ENCODE data around the gene C12orf56. TPM values are rescaled to one million over a fixed set of nuclear protein-coding genes. Genes with fewer than 3 reads are reported as not detected.
"Not testable (repeated sequence)": the region's sequence is repeated elsewhere in the genome, so short reads cannot be mapped to it uniquely, and the experiment has no call there.

The C12orf56 gene
- total RNA-seq, 1 donor from 2014 or later: not detected

- DNase-seq (ENCODE audit: low spot score): no peak
- ATAC-seq: no peak
These were observed 1.4 kb downstream of the C12orf56 start for GRCh38 chr12:64389154-64389553.

- ATAC-seq (no peak), DNase-seq (ENCODE audit: low spot score) (no peak)
These were observed 3.3 kb downstream of the C12orf56 start for GRCh38 chr12:64387197-64387816.

- DNase-seq (ENCODE audit: low spot score): no peak
- ATAC-seq: no peak
These were observed 5.1 kb downstream of the C12orf56 start for GRCh38 chr12:64385468-64385867.

- no peak for DNase-seq (ENCODE audit: low spot score)
- no peak for ATAC-seq
These were observed 5.5 kb downstream of the C12orf56 start for GRCh38 chr12:64385019-64385418.

- DNase-seq (ENCODE audit: low spot score): no peak
- ATAC-seq: no peak
These were observed 6.9 kb downstream of the C12orf56 start for GRCh38 chr12:64383675-64384074.

- DNase-seq (ENCODE audit: low spot score) (no peak), ATAC-seq (no peak)
These were observed 27.7 kb downstream of the C12orf56 start for GRCh38 chr12:64362721-64363305.

- not testable (repeated sequence) for ATAC-seq; DNase-seq (ENCODE audit: low spot score)
These were observed 29.4 kb downstream of the C12orf56 start for GRCh38 chr12:64361173-64361572.

- not testable (repeated sequence) for ATAC-seq; DNase-seq (ENCODE audit: low spot score)
These were observed 34.3 kb downstream of the C12orf56 start for GRCh38 chr12:64356209-64356608.

GRCh38 chr12:64352181-64352580 is 38.4 kb downstream of the C12orf56 start:
- ATAC-seq (no peak), DNase-seq (ENCODE audit: low spot score) (no peak)

- DNase-seq (ENCODE audit: low spot score) (no peak), ATAC-seq (no peak)
These were observed 39.3 kb downstream of the C12orf56 start for GRCh38 chr12:64351265-64351664.

GRCh38 chr12:64347630-64348029 is 42.9 kb downstream of the C12orf56 start:
- ATAC-seq (no peak), DNase-seq (ENCODE audit: low spot score) (no peak)

- not testable (repeated sequence) for DNase-seq (ENCODE audit: low spot score); ATAC-seq
These were observed 45.9 kb downstream of the C12orf56 start for GRCh38 chr12:64344631-64345030.

- not testable (repeated sequence) for ATAC-seq; DNase-seq (ENCODE audit: low spot score)
These were observed 50.0 kb downstream of the C12orf56 start for GRCh38 chr12:64340546-64340945.

GRCh38 chr12:64335886-64336466 is 54.6 kb downstream of the C12orf56 start:
- ATAC-seq (no peak), DNase-seq (ENCODE audit: low spot score) (no peak)

- DNase-seq (ENCODE audit: low spot score): no peak
- ATAC-seq: no peak
These were observed 57.6 kb downstream of the C12orf56 start for GRCh38 chr12:64332938-64333337.

GRCh38 chr12:64332296-64332695 is 58.3 kb downstream of the C12orf56 start:
- DNase-seq (ENCODE audit: low spot score) (no peak), ATAC-seq (no peak)

GRCh38 chr12:64329031-64329710 is 61.4 kb downstream of the C12orf56 start:
- not testable (repeated sequence) for ATAC-seq; DNase-seq (ENCODE audit: low spot score)

- DNase-seq (ENCODE audit: low spot score) (no peak), ATAC-seq (no peak)
These were observed 65.5 kb downstream of the C12orf56 start for GRCh38 chr12:64325055-64325454.

- no peak for ATAC-seq
- DNase-seq (ENCODE audit: low spot score): no peak
These were observed 66.9 kb downstream of the C12orf56 start for GRCh38 chr12:64323476-64324225.

- no peak for ATAC-seq
These were observed 67.6 kb downstream of the C12orf56 start for GRCh38 chr12:64323006-64323405.

GRCh38 chr12:64320611-64321010 is 69.9 kb downstream of the C12orf56 start:
- ATAC-seq (no peak), DNase-seq (ENCODE audit: low spot score) (no peak)

More at GRCh38 chr12:64323006-64323405, 67.6 kb downstream of the C12orf56 start:
- no peak for DNase-seq (ENCODE audit: low spot score)
